Heart left ventricle (tissue), 16 donors: ENCODE data around the gene ROBO1. TPM values are rescaled to one million over a fixed set of nuclear protein-coding genes. Genes with fewer than 3 reads are reported as not detected.
A peak's percentile ranks its signal among the peaks of the same experiment; 100 is the strongest.

Experiments
- ATAC-seq, 4 donors: fragments of 200-7000 bp; cut with Tn5 transposase; one replicate each; pipeline ENCODE4 v1.9.1; 2020 to 2022; ENCODE audit warnings: moderate library complexity in 4 of 4, mild to moderate bottlenecking in 3 of 4, moderate number of reproducible peaks in 1 of 4
- DNase-seq, 5 donors: peaks; one replicate each; pipeline ENCODE4 v3.0.0-alpha.2; 2020
- H3K27ac ChIP-seq, 12 donors: fragments of 200-600 bp; sonication (generic) in 4 of 12; one replicate each; pipeline versions ENCODE4 v1.5.0 to v1.8.0; 2016 to 2022; ENCODE audit warnings: mild to moderate bottlenecking in 2 of 12
- H3K27me3 ChIP-seq, 9 donors: fragments of 200-600 bp; sonication (generic) in 2 of 9; one replicate each; pipeline versions ENCODE4 v1.5.1 to v1.8.0; 2016 to 2022; ENCODE audit warnings: mild to moderate bottlenecking in 3 of 9
- H3K36me3 ChIP-seq, 9 donors: fragments of 200-600 bp; sonication (generic) in 2 of 9; one replicate each; pipeline versions ENCODE4 v1.5.0 to v1.8.0; 2018 to 2022; ENCODE audit warnings: mild to moderate bottlenecking in 2 of 9
- H3K4me1 ChIP-seq, 12 donors: fragments of 200-600 bp; sonication (generic) in 4 of 12; one replicate each; pipeline versions ENCODE4 v1.5.0 to v1.8.0; 2016 to 2022; ENCODE audit warnings: mild to moderate bottlenecking in 3 of 12
- H3K4me3 ChIP-seq, 12 donors: fragments of 200-600 bp; sonication (generic) in 4 of 12; one replicate each; pipeline versions ENCODE4 v1.5.0 to v1.8.0; 2017 to 2022; ENCODE audit warnings: mild to moderate bottlenecking in 9 of 12, moderate library complexity in 4 of 12
- H3K9me3 ChIP-seq, 12 donors: fragments of 200-600 bp; sonication (generic) in 4 of 12; one replicate each; pipeline versions ENCODE4 v1.5.0 to v1.8.0; 2016 to 2022; ENCODE audit warnings: mild to moderate bottlenecking in 1 of 12
- POLR2A ChIP-seq, 2 donors: fragments of 450-650 bp; IDR thresholded peaks; one replicate each; pipeline ENCODE4 v1.6.1; 2017; ENCODE audit warnings: antibody characterized with exemption in 2 of 2, mild to moderate bottlenecking in 2 of 2, moderate library complexity in 2 of 2
- WGBS, 4 donors: extraction: QIAGEN DNeasy Blood & Tissue Kit in 2 of 4; methylation state at CpG; one replicate each; pipeline versions ENCODE4 v1.1.5 to v1.1.7; 2013 to 2018; 5-methylcytosine and 5-hydroxymethylcytosine counted together
- intact Hi-C, 10 donors: fragments of 100-400 bp; cut with DNase I; formaldehyde crosslinking; loops; one replicate each; pipeline versions ENCODE4 v1.11.1 to v1.14.2; 2022
- polyA plus RNA-seq, 2 donors: library from polyadenylated mRNA; stranded (reverse); fragments of 200-250 nt; gene quantifications; one replicate each; pipeline ENCODE4 v1.2.3, GENCODE V29; 2013
- total RNA-seq, 9 donors: library from RNA; depleted of rRNA in 2 of 9; stranded (reverse); fragments of >200 nt in 2 of 9; fragmentation: NEBNext Ultra II Directional in 3 of 9; extraction: Animal tissue kit (Norgen Biotek cat#: 25700) in 3 of 9; gene quantifications; one replicate each; pipeline versions ENCODE4 v1.1.0 to v1.2.4, GENCODE V29; 2016 to 2023
- TF ChIP-seq, protein P1 (sequence below), 12 donors: fragments of 200-600 bp; sonication (generic) in 4 of 12; IDR thresholded peaks; one replicate each; pipeline versions ENCODE4 v1.5.0 to v1.8.0; 2018 to 2022; ENCODE audit warnings: antibody characterized with exemption in 12 of 12, mild to moderate bottlenecking in 5 of 12
- donor health status: ischemic (EF 13 %, LVEDD 7.1; RV severe dilation, severe dysfunction).
- donor health status: healthy with polysubstance abuse.
- donor health status: DM: no; HTN: yes; CAD: no.
- donor health status: DM: no; HTN: no; CAD: no.
- donor health status: ischemic (EF 25% LVEDD 6.9; RV normal size, moderate dysfunction).
- donor health status: ischemic (EF 25% LVEDD 5.7; RV mildly dilated, moderate dysfunction).
- donor health status: healthy.
- donor health status: DM: yes; HTN: yes; CAD: no.
- donor health status: ischemic (EF 35%, LVEDD 5.7; RV mildly dilated, moderate dysfunction).
- donor health status: nonischemic (EF 11% LVEDD 7.7; RV severe dilation, severe dysfunction).
- donor health status: DM: yes; HTN: yes; CAD: no.
- donor health status: PGD.
- donor health status: ischemic (EF 29% LVEDD 5.4; RV normal size, mild dysfunction).
- donor health status: nonischemic (EF 23%, LVEDD 6.1; RV moderate dilation, normal function).

Gene ROBO1
- total and polyA plus RNA-seq, 11 donors = 1.4 to 14.8 (median 5.7) TPM

DNA sequence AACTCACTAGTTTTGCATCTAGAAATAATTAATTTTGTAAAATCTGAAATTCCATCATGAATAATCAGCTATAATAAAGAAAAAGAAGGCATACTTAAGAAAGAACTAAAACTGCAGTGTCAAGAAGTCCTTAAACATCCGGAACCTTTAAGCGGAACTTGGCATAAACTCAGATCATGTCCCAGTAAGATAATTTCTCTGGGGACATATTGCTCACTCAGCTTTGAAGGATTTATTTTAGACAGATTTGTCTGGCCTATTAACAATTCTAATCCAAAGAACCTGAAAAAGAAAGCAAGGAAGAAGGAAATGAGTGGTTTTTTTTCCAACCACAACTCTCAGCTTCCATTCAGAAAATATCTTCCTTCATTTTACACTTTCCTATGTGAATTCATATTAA lies 850.3 kb downstream of the ROBO1 start:
- Histone ChIP-seq H3K27me3 (no peaks in the 10 kb centered on the region), H3K27ac (peak overlapping the region in 3 of 12 donors; percentile 32 to 60 (median 54)), H3K36me3 (no peaks in the 10 kb centered on the region), H3K9me3 (no peaks in the 10 kb centered on the region), H3K4me3 (no peak overlapping the region), H3K4me1 (peaks cover 0 to 17% (median 0%) of the 10 kb centered on the region in 12 donors)
- WGBS, 4 donors = 43 to 54% (median 51%) methylated on average over 2 of the region's 2 CpGs
- ATAC-seq = peak in 1 of 4 donors; percentile 55
- intact Hi-C loops = no loop called here
- TF ChIP-seq POLR2A (IDR thresholded peaks at IDR 0.05) = no peak
- TF ChIP-seq, protein P1, sequence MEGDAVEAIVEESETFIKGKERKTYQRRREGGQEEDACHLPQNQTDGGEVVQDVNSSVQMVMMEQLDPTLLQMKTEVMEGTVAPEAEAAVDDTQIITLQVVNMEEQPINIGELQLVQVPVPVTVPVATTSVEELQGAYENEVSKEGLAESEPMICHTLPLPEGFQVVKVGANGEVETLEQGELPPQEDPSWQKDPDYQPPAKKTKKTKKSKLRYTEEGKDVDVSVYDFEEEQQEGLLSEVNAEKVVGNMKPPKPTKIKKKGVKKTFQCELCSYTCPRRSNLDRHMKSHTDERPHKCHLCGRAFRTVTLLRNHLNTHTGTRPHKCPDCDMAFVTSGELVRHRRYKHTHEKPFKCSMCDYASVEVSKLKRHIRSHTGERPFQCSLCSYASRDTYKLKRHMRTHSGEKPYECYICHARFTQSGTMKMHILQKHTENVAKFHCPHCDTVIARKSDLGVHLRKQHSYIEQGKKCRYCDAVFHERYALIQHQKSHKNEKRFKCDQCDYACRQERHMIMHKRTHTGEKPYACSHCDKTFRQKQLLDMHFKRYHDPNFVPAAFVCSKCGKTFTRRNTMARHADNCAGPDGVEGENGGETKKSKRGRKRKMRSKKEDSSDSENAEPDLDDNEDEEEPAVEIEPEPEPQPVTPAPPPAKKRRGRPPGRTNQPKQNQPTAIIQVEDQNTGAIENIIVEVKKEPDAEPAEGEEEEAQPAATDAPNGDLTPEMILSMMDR (IDR thresholded peaks at IDR 0.05) = no peak
- DNase-seq = no peak

- intact Hi-C loops = no loop called here
- no peaks in the 10 kb centered on the region for H3K36me3 ChIP-seq
- WGBS, 4 donors = 57 to 75% (median 73%) methylated on average over 2 of the region's 2 CpGs
- no peaks in the 10 kb centered on the region for H3K9me3 ChIP-seq
- DNase-seq = no peak
- peaks cover 0 to 11% (median 0%) of the 10 kb centered on the region in 12 donors for H3K4me1 ChIP-seq
- H3K27me3 ChIP-seq = no peaks in the 10 kb centered on the region
- no peak for ATAC-seq
- H3K4me3 ChIP-seq = no peak overlapping the region
- H3K27ac ChIP-seq = no peak overlapping the region
- TF ChIP-seq POLR2A (IDR thresholded peaks at IDR 0.05) = no peak
- TF ChIP-seq, protein P1 (IDR thresholded peaks at IDR 0.05) = no peak
Observed at GRCh38 chr3:78913711-78914110, 854.1 kb downstream of the ROBO1 start.

GRCh38 chr3:78912687-78913086 lies 855.1 kb downstream of the ROBO1 start:
- no peak for ATAC-seq
- H3K4me3 ChIP-seq = no peak overlapping the region

GRCh38 chr3:78912259-78912658 lies 855.5 kb downstream of the ROBO1 start:
- no peaks in the 10 kb centered on the region for H3K27me3 ChIP-seq
- no peak overlapping the region for H3K27ac ChIP-seq
- TF ChIP-seq, protein P1 (IDR thresholded peaks at IDR 0.05) = no peak
- TF ChIP-seq POLR2A (IDR thresholded peaks at IDR 0.05) = no peak
- no peaks in the 10 kb centered on the region for H3K4me1 ChIP-seq
- no peak overlapping the region for H3K4me3 ChIP-seq
- DNase-seq (no peak), ATAC-seq (no peak)
- intact Hi-C loops = no loop called here
- H3K36me3 ChIP-seq = no peaks in the 10 kb centered on the region
- WGBS, 4 donors = 74 to 82% (median 77%) methylated on average over 5 of the region's 5 CpGs
- H3K9me3 ChIP-seq = no peaks in the 10 kb centered on the region

More at GRCh38 chr3:78912687-78913086, 855.1 kb downstream of the ROBO1 start:
- WGBS, 4 donors = 83 to 91% (median 86%) methylated on average over 3 of the region's 3 CpGs
- TF ChIP-seq POLR2A (IDR thresholded peaks at IDR 0.05) = no peak
- TF ChIP-seq, protein P1 (IDR thresholded peaks at IDR 0.05) = no peak
- no peaks in the 10 kb centered on the region for H3K9me3 ChIP-seq
- peaks cover 0 to 1% (median 0%) of the 10 kb centered on the region in 12 donors for H3K4me1 ChIP-seq
- H3K36me3 ChIP-seq = no peaks in the 10 kb centered on the region
- no peak for DNase-seq
- intact Hi-C loops = no loop called here
- H3K27ac ChIP-seq = no peak overlapping the region
- H3K27me3 ChIP-seq = no peaks in the 10 kb centered on the region
